GM21576 (cell line): ENCODE measurements around the gene METTL25B.

Experiments used
- ATAC-seq: cut with Tn5 transposase; IDR thresholded peaks from one replicate; pipeline ENCODE4 v1.9.1; 2021; ENCODE audit warnings: mild to moderate bottlenecking, moderate library complexity; ENCODE audit not compliant: unreplicated experiment

METTL25B gene

DNA sequence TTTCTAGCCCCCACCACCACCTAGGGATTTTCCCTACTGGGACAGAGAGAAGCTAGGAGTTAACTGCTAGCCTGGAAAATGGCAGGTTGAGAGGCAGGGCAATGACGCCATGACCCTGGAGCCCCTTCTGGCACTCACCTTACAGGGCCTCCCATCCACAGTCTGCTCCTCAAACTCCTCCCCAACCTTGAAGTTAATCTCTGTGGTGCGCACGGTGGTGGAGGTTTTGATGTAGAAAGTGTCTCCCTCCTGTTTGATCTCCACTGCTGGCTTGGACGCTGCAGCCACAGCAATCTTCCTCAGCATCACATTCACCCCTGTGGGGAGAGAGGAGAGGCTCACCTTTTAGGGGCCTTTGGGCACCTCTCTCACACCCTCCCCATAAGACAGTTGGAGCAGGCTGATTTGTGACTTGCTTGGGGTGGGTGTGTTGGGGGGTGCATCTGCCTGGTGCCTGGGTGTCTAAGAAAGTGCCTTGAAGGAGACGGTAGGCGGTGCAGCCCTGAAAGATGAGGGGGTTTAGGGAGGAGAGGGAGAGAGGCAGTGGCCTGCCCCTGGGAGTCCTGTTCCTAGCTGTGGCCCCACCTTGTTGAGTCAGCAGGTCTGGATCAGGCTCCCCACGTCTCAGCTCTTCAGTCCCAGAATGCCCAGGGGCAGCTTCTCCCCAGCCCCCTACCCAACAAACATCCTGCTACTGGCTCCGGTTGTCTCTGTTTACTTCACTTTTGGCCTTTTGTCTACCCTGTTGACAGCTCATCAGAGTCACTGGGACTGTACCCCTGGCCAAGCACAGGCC lies 27.3 kb upstream of the METTL25B start:
- ATAC-seq: no peak

GRCh38 chr1:156703336-156703735 lies 24.9 kb upstream of the METTL25B start:
- ATAC-seq: no peak

GRCh38 chr1:156703741-156704140 lies 24.5 kb upstream of the METTL25B start:
- ATAC-seq: no peak

DNA sequence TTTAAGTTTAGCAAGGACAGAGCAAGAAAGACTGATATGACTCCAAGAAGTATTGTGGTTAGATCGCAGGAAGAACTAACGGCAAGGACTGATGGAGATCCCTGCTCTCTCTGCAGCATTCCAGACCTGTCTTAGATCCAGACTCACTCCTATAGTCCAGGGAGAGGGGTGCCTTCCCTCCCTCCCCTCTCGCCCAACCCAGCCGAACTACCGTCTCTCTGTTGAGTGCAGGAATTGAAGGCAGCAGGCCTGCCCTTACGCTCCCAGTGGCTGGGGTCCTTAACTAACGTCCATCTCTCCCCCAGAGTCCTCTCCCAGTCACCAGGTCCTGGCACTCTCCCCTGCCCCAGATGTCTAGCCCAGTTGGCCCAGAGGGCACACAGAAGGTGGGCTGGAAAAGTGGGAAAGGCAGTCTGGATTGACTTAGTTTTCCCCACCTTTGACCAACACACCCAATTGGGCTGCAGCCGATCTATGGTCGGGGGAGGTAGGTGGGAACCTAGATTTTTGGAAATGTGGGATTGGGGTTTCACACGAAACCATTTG lies 24.0 kb upstream of the METTL25B start:
- ATAC-seq: no peak

- ATAC-seq: no peak
Measured at GRCh38 chr1:156704930-156705320, 23.3 kb upstream of the METTL25B start.

DNA sequence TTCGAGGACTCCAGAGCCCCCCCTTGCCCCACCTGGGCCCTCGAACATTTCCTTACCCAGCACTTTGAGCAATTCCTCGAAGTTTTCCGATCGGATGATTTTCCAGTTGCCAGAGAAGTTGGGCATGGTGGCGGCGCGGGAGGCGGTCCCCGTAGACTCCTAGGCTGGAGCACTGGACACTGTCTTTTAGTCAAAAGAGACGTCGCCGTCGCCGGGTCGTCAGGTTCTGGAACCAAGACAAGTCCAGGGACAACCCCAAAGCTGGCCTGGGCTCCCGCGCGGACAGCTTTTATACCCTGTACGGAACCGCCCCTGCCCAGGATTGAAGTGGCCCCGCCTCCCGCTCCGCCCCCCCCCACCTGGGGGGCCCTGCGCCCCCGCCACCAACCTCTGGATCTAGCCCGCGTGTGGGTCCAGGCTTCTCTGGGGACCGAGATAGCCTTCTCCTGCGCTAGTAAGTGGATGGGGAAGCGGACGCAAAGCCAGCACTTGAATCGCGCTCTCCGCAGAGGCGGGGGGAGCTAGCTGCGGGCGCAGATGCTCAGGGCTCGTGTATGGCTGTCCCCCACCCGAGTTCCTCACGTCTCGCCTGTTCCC lies 22.9 kb upstream of the METTL25B start, which contains the start of gene CRABP2:
TSS of gene CRABP2 (minus strand) at position 263 of the 597 bp plus-strand sequence. CDS start at position 126, 137 bp downstream.
- no peak for ATAC-seq

GRCh38 chr1:156705918-156706656 lies 22.2 kb upstream of the METTL25B start:
- no peak for ATAC-seq

GRCh38 chr1:156706657-156707416 lies 21.4 kb upstream of the METTL25B start:
- ATAC-seq: no peak

GRCh38 chr1:156707417-156708217 lies 20.7 kb upstream of the METTL25B start:
- no peak for ATAC-seq

DNA sequence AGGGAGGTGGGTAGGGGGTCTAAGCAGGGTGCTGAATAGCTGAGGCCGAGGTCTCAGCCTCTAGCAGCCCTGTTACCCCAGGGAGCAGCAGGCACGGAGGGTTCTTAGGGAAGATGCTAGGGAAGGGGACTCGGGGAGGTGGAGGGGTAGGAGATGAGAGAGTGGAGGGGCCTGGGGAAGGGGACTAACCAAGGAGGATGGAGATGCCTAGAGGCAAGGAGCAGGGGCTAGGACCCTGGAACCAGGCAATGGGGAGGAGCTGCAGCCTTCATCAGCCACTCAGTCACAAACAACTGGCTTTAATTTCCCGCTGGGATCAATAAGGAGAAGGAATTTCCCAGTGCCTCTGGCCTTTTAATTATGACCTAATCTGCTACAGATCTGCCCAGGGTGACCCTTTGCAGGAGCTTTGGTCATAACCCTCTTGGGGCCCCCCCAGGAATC lies 20.0 kb upstream of the METTL25B start:
- ATAC-seq: no peak

DNA sequence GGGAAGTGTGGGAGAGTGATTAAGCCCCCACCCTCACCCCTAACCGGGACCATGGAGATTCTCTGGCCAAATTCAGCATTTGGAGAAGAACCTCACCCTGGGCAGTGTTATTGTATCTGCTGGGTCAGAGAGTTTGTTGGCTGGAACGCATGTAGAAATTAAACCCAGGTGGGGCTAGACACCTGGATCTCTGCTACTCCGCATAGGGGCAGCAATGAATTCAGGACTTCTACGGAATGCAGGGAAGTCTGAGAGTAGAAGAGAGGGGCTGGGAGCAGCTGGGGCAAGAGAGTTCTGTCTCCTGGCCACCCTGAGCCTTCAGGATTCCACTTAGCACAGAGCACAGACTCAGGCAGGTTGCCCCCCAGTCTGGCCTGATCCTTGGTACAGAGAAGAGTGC lies 19.2 kb upstream of the METTL25B start:
- no peak for ATAC-seq

DNA sequence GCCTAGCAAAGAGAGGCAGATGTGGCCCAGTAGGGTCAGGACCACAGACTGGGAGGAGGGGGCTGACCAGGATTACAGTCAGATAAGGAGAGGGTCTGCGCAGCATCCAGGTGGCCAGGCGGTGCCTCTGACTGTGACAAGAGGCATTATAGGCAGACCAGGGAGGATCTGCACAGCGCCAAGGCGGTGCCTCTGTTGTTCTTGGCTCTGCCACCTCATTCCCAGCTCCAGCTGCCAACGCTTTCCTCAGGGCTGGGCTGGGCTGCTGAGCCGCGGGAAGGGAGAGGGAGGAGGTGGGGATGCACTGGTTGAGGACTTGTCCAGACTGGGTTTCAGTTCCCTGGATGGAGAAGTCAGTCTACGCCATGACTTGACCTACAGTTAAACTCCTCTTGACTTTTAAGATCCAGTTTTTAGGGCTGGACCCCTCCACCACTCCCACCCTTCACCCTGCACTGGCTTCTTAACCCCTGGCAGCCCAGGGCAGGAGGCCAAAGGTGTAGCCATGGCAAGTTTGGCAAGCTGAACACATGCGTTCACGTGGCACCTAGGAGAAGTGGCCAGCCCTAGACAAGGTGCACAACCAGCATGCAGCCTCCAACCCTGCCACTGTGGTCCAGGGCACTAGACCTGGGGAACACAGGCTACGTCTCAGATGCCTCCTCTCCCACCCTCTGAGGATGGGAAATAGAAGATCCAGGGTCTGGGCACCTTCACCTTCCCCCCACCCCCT lies 18.3 kb upstream of the METTL25B start:
- no peak for ATAC-seq

- no peak for ATAC-seq
Measured at GRCh38 chr1:156711011-156711817, 17.1 kb upstream of the METTL25B start.

DNA sequence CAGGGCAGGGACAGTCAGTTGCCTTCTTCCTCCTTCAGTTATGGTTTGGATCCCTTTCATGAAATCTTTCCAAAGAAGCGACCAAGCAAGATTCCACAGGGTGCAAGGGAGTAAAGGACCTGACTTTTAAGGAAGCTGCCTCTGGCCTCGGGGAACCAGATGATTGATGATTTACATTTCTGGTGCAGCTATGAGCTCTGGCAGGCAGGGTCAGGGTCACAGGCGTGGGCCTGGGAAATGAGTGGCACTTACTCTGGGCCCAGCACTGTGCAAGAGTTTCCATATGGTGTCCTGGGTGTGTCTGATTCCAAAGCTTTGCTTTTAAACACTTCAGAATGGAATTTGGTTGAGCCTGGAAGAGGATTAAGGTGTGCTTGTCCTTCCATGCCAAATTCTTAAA lies 15.6 kb upstream of the METTL25B start:
- no peak for ATAC-seq

- no peak for ATAC-seq
Measured at GRCh38 chr1:156714830-156715229, 13.4 kb upstream of the METTL25B start.

DNA sequence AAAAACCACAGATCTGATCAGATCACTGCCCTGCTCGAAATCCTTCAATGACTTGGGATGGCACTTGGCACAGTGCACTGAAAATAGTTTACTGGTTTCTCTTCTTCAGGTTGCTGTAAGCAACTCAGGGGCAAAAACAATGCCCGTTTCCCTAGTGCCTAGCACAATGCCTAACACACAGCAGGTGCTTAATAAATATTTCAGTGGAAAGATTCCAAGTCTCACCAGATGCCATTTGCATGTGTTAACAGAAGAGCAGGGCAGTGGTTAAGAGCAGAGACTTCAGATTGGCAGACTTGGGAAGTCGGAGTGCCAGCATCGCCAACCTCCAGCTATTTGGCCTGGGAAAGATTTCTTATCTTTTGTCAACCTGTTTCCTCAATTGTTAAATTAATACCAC lies 10.9 kb upstream of the METTL25B start:
- ATAC-seq: no peak

DNA sequence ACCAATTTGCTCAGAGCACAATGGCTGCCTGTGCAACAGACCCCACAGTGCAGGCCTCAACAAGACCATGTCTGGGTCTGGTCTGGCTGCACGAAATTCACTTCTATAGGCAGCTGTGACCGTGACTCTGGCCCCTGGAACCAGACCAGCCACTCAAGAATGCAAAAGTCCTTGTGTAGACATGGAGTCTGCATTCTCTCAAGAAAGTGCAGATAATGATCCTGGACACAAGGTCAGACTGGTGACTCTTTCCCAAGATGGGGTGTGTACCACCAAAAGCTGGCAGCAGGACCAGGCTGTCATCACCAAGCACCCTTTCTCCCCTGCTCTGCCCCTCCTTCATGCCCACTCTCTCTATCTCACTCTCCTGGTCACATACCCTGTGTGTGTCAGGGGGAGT lies 7.1 kb upstream of the METTL25B start:
- ATAC-seq: no peak

GRCh38 chr1:156721535-156721934 lies 6.7 kb upstream of the METTL25B start:
- no peak for ATAC-seq
